ENCODE measurements around the gene BANK1. TPM values are rescaled to one million over a fixed set of nuclear protein-coding genes. Genes with fewer than 3 reads are reported as not detected.

BANK1 gene
- total RNA-seq, 6 donors from 2014 or later = 7.6 to 29.3 (median 11.4) TPM

- Histone ChIP-seq H3K4me1 (no peaks in the 10 kb centered on the region), H3K9me3 (no peaks in the 10 kb centered on the region), H3K4me3 (no peak overlapping the region), H3K27ac (no peak overlapping the region), H3K36me3 (no peaks in the 10 kb centered on the region), H3K27me3 (no peaks in the 10 kb centered on the region)
- WGBS, 2 donors = 57 to 61% methylated on average over 2 of the region's 2 CpGs
- TF ChIP-seq POLR2AphosphoS5 (IDR thresholded peaks at IDR 0.05) (no peak), POLR2A (IDR thresholded peaks at IDR 0.05) (no peak), CTCF (IDR thresholded peaks at IDR 0.05) (no peak), EP300 (IDR thresholded peaks at IDR 0.05) (no peak)
- ATAC-seq (ENCODE audit: low FRiP score in 2 of 2) (no peak), DNase-seq (no peak)
Measured at GRCh38 chr4:102047616-102048015, 257.1 kb downstream of the BANK1 start.

GRCh38 chr4:102055805-102056204 lies 265.3 kb downstream of the BANK1 start:
- Histone ChIP-seq H3K27ac (no peak overlapping the region), H3K4me3 (no peak overlapping the region), H3K27me3 (no peaks in the 10 kb centered on the region), H3K36me3 (no peaks in the 10 kb centered on the region), H3K4me1 (peaks cover 0 to 3% (median 0%) of the 10 kb centered on the region in 4 donors), H3K9me3 (no peaks in the 10 kb centered on the region)
- ATAC-seq (ENCODE audit: low FRiP score in 2 of 2) = no peak
- TF ChIP-seq EP300 (IDR thresholded peaks at IDR 0.05) = no peak
- TF ChIP-seq POLR2AphosphoS5 (IDR thresholded peaks at IDR 0.05) = no peak
- no peak for TF ChIP-seq CTCF (IDR thresholded peaks at IDR 0.05)
- no peak for TF ChIP-seq POLR2A (IDR thresholded peaks at IDR 0.05)
- no peak for DNase-seq

- H3K27ac ChIP-seq = no peak overlapping the region
- no peak for TF ChIP-seq EP300 (IDR thresholded peaks at IDR 0.05)
- peaks cover 0 to 3% (median 0%) of the 10 kb centered on the region in 4 donors for H3K4me1 ChIP-seq
- WGBS, 2 donors = 88 to 89% methylated on average over 4 of the region's 4 CpGs
- H3K4me3 ChIP-seq = no peak overlapping the region
- H3K36me3 ChIP-seq = no peaks in the 10 kb centered on the region
- H3K9me3 ChIP-seq = no peaks in the 10 kb centered on the region
- DNase-seq = no peak
- ATAC-seq (ENCODE audit: low FRiP score in 2 of 2) = no peak
- H3K27me3 ChIP-seq = no peaks in the 10 kb centered on the region
Measured at GRCh38 chr4:102057122-102057521, 266.6 kb downstream of the BANK1 start.

GRCh38 chr4:102061133-102061532 lies 270.6 kb downstream of the BANK1 start:
- TF ChIP-seq EP300 (IDR thresholded peaks at IDR 0.05) (no peak), POLR2A (IDR thresholded peaks at IDR 0.05) (no peak), CTCF (IDR thresholded peaks at IDR 0.05) (no peak), POLR2AphosphoS5 (IDR thresholded peaks at IDR 0.05) (no peak)
- H3K36me3 ChIP-seq = no peaks in the 10 kb centered on the region
- WGBS, 2 donors = 88 to 94% methylated on average over 1 of the region's 1 CpG
- no peak for DNase-seq
- H3K4me1 ChIP-seq = peaks cover 0 to 3% (median 0%) of the 10 kb centered on the region in 4 donors
- H3K27ac ChIP-seq = no peak overlapping the region
- no peaks in the 10 kb centered on the region for H3K9me3 ChIP-seq
- H3K4me3 ChIP-seq = no peak overlapping the region
- ATAC-seq (ENCODE audit: low FRiP score in 2 of 2) = no peak
- H3K27me3 ChIP-seq = no peaks in the 10 kb centered on the region

GRCh38 chr4:102064747-102065442 lies 274.4 kb downstream of the BANK1 start:
- H3K4me1 ChIP-seq = no peaks in the 10 kb centered on the region
- no peaks in the 10 kb centered on the region for H3K9me3 ChIP-seq
- H3K36me3 ChIP-seq = no peaks in the 10 kb centered on the region
- H3K4me3 ChIP-seq = no peak overlapping the region
- H3K27ac ChIP-seq = no peak overlapping the region
- ATAC-seq (ENCODE audit: low FRiP score in 2 of 2) = no peak
- TF ChIP-seq CTCF (IDR thresholded peaks at IDR 0.05) = no peak
- no peak for TF ChIP-seq EP300 (IDR thresholded peaks at IDR 0.05)
- no peak for TF ChIP-seq POLR2A (IDR thresholded peaks at IDR 0.05)
- TF ChIP-seq POLR2AphosphoS5 (IDR thresholded peaks at IDR 0.05) = no peak
- no peaks in the 10 kb centered on the region for H3K27me3 ChIP-seq
- no peak for DNase-seq

Measured in upper lobe of left lung (tissue), 6 donors.